Activated CD4-positive, alpha-beta T cell treated with anti-CD3 and anti-CD28 coated beads, Interleukin-10, Interleukin-2, amounts not matched to agents 100 ng/mL and 50 ng/mL, durations not matched to agents 16 hours and 8 hours (primary cell): Measurements from ENCODE around the gene UNC13B.
"Not testable (repeated sequence)": the region's sequence is repeated elsewhere in the genome, so short reads cannot be mapped to it uniquely, and the experiment has no call there.

ENCODE experiments used
- DNase-seq: peaks from one replicate; pipeline ENCODE4 v3.0.0-alpha.2; 2020

Gene UNC13B

DNA sequence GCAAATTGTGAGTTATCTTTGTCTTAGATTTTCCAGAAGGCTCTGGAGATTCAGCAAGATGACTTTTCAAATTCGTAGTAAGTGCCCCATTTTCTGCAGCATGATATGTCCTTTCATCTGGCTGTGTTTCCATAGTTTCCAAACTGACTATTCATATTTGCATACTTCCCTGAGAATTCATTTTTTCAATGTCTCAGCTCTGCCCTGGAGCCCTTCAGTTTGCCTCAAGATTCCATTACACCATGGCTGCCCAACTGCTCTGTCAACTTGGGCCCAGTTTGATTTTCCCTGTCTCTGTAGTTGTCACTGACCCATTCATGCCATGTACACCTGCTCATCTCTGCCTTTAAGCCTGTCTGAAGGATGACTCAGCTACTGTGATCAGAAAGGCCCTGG lies 233.9 kb downstream of the UNC13B start:
- DNase-seq: no peak

DNA sequence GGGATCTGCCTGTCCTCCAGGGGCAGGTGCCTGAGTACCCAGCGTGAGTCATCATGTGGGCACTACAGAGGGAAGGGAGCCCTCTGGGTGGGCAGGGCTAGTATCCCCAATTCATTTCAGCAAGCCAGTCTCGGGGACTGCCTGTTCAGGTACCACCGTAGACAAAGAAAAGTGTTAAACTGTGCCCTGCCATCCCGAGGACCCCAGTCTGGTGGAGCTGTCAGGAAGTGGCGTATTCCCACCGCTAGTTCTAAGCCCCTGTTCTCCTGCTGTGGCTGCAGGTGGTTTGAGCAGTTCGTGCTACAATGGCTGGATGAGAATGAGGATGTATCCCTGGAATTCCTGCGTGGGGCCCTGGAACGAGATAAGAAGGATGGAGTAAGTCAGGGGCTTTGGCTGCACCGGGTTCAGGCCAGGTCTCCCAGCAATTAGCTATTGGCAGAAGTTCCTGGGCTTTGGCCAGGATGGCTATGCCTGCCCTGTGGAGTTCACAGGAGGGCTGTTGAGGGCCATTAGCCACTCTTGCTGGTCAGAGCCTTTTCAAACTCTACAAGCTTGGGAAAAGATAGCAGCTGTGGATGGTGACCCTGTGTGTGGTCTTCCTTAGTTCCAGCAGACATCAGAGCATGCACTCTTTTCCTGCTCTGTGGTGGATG lies 234.9 kb downstream of the UNC13B start:
- no peak for DNase-seq

DNA sequence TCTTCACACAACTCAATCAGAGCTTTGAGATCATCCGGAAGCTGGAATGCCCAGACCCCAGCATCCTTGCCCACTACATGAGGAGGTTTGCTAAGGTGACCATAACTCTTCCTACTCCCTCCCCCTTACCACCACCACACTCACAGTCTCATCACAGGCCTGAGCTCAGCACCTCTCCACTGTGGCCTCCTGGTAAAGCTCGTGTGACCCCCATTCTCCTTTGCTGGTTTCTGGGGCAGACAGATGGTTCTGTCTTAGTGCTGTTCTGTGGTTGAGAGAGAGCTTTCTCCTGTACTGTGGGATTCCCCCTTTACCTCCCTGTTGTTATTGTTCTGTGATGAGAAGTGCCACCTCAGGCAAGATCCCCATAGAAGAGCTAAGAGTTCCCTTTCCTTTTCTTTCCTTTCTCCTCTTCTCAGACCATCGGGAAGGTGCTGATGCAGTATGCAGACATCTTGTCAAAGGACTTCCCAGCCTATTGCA lies 235.4 kb downstream of the UNC13B start:
- DNase-seq: no peak

GRCh38 chr9:35397923-35398322 lies 236.1 kb downstream of the UNC13B start:
- DNase-seq: no peak

GRCh38 chr9:35398651-35399335 lies 237.0 kb downstream of the UNC13B start:
- DNase-seq: no peak

DNA sequence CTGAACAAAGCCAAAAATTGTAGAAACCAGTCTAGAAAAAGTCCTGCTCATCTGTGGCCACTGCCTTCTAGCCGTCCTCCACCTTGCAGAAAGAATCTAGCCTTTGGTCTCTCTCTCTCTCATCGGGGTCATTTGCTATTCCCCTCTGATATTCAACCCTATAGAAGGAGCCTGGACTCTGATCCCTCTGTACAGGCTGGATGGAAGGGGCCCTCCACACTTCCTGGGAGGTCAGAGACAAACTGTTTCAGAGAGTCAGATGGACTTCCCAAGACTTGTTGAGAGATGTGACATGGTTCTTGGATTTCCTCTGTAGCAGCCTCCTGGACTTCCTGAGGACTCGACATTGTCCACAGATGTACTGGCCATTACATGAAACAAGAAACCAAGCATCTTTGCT lies 243.1 kb downstream of the UNC13B start:
- no peak for DNase-seq

DNA sequence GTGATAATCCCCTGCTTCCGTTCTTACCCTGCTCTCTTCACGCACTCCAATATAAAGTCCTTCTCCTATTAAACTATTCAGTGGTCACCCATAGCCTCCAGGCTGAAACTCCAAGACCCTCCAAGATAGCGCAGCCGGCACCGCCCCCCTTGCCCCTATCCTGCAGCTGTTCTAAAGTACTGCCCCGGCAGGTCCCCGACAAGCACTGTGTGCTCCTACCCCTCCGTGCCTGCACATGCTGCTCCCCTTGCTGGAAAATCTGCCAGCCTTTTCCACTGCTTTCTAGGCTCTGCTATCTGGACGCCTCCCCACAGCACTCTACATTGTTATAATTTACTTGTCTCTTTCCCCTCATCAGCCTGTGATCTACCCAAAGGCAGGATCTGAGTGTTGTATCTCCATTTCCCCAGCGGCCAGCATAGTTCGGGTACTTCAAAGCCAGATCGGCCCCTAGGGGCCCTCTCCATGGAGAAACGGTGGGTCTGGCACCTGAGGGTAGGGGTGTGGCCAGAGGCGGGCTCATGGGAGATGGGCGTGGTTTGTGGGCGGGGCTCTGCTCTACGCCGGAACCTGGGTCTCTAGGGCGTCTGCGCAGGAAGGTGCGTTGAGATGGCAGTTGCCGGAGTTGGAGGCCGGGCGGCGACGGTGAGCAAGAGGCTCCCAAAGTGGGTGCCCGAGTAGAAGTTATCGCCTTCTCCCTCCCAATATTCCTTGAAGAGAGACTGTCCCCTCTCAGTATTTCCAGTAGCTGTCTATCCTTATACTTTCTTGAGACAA lies 244.6 kb downstream of the UNC13B start:
- DNase-seq: peak; percentile 43

DNA sequence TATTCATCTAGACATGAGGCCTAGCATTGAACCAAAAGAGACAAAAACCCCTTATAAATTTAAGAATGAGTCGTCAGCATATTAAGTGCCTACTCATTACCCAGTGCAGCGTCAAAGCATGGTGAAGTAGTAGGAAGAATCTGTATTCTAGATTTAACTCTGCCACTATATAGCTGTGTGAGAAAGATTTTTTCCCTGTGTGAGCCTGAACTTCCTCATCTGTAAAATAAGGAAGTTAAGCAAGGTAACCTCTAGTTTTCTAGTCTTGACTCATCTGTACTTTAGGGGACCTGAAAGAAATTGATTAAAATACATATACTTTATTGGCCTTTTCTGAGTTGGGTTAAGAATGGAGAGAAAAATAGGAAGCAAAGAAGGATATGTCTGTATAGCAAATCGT lies 246.0 kb downstream of the UNC13B start:
- DNase-seq: no peak

GRCh38 chr9:35409434-35409833 lies 247.6 kb downstream of the UNC13B start:
- DNase-seq: not testable (repeated sequence)

- no peak for DNase-seq
Measured at GRCh38 chr9:35414889-35415288, 253.1 kb downstream of the UNC13B start.

DNA sequence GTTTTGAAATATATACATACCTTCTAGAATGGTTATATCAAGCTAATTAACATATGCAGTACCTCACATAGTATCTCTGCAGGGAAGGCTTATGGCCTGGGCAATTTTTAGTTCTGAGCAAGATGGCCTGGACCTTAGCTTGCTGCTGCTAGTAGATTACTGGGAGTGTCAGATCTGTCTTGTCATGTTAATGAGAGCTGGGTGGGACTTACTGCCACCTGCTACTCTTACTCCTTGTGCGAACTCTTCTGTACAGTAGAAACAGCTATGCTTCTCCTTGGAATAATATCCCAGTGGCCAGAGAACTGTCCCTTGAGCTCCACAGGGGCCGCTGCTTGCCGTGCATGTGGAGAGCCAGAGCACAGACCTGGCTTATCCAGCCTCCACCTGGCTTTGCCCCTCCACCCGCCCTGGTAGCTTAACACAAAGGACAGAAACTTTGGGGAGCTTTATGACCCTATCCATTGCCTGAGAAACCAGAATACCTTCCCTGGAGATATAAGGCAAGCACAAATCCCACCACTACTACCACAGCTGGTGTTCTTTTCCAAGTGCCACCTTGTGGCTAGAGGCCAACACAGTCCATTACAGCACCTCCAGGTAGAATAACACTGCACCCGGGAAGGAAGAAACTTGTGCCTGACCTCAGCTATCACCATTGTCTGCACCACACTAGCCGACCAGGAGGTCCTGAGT lies 253.7 kb downstream of the UNC13B start:
- no peak for DNase-seq

DNA sequence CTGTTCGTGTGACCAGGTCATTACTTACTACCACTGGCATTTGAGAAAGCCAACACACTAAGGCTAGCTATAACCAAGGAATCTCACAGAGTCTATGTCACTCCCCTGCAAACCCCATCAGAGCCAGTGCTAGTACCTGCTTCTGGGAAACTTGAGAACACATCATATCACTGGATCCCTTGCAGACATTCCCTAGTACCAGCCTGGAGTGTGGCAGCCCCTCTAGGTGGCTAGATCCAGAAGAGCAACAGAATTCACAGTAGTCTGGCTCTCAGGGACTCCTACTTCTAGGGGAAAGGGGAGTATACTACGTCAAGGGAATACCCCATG lies 254.3 kb downstream of the UNC13B start:
- no peak for DNase-seq

DNA sequence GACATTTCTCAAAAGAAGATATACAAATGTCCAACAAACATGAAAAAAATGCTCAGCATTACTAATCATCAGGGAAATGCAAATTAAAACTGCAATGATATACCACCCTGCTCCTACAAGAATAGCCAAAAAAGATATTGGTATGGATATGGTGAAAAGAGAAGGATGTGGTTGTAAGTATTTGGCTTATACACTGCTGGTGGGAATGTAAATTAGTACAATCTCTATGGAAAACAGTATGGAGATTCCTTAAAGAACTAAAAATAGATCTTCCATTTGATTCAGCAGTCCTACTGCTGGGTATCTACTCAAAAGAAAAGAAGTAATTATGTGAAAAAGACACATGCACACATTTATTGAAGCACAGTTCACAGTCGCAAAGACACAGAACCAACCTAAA lies 260.5 kb downstream of the UNC13B start:
- DNase-seq: no peak

DNA sequence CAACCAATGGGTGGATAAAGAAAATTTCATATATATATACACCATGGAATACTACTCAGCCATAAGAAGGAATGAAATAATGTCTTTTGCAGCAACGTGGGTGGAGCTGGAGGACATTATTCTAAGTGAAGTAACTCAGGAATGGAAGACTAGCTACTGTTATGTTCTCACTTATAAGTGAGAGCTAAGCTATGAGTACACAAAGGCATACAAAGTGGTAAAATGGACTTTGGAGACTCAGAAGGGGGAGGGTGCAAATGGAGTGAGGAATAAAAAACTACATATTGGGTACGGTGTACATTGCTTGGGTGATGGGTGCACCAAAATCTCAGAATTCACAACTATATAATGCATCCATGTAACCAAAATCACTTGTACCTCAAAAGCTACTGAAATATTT lies 260.9 kb downstream of the UNC13B start:
- DNase-seq: no peak

GRCh38 chr9:35423499-35423898 lies 261.7 kb downstream of the UNC13B start:
- no peak for DNase-seq

- DNase-seq: no peak
Measured at GRCh38 chr9:35424356-35425352, 262.8 kb downstream of the UNC13B start.

DNA sequence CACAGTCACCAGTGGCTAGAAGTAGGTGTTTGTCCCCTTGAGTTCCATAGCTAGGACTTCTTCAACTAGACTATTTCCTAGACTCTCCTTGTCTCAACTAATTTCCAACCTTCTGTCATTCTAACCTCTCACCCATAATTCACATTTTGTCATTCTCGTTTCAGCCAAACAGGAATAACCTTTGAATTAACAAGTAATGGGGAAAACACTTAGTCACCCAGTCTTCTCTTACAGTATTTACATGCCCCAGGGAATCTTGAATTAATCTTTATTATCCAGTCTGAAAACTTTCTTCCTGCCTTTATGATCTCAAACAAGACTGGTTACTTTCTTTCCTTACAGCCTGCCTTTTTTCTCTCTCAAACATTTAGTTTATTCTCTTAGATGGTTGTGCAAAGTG lies 264.8 kb downstream of the UNC13B start:
- DNase-seq: no peak

- DNase-seq: no peak
Measured at GRCh38 chr9:35431467-35431866, 269.7 kb downstream of the UNC13B start.

DNA sequence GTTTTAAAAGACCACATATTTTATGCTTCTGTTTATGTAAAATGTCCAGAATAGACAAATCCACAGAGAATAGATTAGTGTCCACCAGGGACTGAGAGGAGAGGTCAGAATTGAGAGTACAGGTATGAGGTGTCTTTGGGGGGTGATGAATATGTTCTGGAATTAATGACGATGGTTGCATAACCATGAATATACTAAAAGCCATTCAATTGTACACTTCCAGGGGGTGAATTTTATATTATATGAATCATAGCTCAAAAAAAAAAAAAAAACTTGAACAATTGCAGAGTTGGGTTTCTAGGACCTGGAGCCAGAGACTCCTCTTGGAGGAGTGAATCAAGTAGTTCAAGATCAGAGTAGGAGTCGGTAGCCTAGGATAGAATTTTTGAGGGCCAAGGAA lies 270.3 kb downstream of the UNC13B start:
- DNase-seq: no peak

DNA sequence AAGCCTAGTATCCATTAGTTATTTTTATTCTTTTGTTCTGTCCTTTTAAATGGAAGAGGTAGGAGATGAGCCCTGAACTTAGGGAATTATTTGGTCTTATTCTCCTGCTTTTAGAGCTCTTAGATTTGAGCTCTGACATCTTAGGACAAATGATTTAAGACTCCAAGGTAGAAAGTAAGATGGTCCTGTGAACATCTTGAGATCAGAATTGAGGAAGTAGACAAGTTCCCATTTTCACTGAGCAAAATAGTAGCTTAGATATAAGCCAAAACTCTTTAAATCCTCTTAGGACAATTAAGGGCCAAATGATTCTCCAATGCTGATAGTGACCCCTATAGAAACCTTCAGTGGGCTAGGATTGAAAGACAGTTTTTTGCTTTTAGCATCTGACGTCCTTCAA lies 275.1 kb downstream of the UNC13B start:
- DNase-seq: no peak

DNA sequence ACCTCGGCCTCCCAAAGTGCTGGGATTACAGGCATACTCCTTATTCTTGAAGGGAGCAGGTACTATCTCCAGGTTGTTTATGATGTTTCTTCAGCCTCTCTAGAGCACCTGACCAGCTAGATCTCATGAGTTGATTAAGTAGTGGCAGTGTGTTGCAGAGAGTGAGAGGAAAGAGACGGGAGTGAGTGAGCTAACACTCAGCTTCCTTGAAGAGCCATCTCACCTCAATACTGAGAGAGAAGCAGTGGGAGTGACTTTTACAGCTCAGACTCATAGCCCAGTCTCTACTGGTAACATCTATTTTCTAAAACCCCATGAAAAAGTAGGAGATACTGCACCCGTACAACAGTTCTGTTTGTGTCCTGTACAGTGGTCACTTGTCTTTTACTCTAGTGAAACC lies 284.2 kb downstream of the UNC13B start:
- no peak for DNase-seq

- no peak for DNase-seq
Measured at GRCh38 chr9:35448496-35448895, 286.7 kb downstream of the UNC13B start.
